Measurements from ENCODE around the gene CCDC63. TPM values are rescaled to one million over a fixed set of nuclear protein-coding genes. Genes with fewer than 3 reads are reported as not detected.

Gene CCDC63
- total and polyA plus RNA-seq, 2 of the 13 experiments (the other 11 are each of a cell fraction or from before 2014, with no cell fraction given) = not detected

- TF ChIP-seq PLSCR1 (CRISPR knock-in tag; IDR thresholded peaks at IDR 0.05; ENCODE audit: borderline replicate concordance) (no peak), ZFP37 (CRISPR knock-in tag; IDR thresholded peaks at IDR 0.05; ENCODE audit: borderline replicate concordance) (no peak), RBAK (CRISPR knock-in tag; IDR thresholded peaks at IDR 0.05) (no peak), RFXAP (CRISPR knock-in tag; IDR thresholded peaks at IDR 0.05; ENCODE audit: borderline replicate concordance) (no peak), HMGA1 (CRISPR knock-in tag; conservative IDR thresholded peaks at IDR 0.05) (no peak), ZSCAN29 (CRISPR knock-in tag; conservative IDR thresholded peaks at IDR 0.05) (no peak), SOX13 (IDR thresholded peaks at IDR 0.05) (no peak), SOX13 (CRISPR knock-in tag; conservative IDR thresholded peaks at IDR 0.05 in 1 of 2, IDR thresholded peaks at IDR 0.05 in 1 of 2) (no peak), ZNF543 (CRISPR knock-in tag; IDR thresholded peaks at IDR 0.05) (no peak), JUNB (CRISPR knock-in tag; IDR thresholded peaks at IDR 0.05; ENCODE audit: borderline replicate concordance) (no peak), ZNF839 (CRISPR knock-in tag; IDR thresholded peaks at IDR 0.05; ENCODE audit: borderline replicate concordance) (no peak), BCLAF1 (IDR thresholded peaks at IDR 0.05) (no peak), AGO2 (optimal IDR thresholded peaks at IDR 0.05; ENCODE audit: low read depth, low read length) (no peak), ZBTB14 (CRISPR knock-in tag; IDR thresholded peaks at IDR 0.05) (no peak), THYN1 (CRISPR knock-in tag; IDR thresholded peaks at IDR 0.05; ENCODE audit: borderline replicate concordance, low read depth) (no peak), DPF2 (CRISPR knock-in tag; IDR thresholded peaks at IDR 0.05; ENCODE audit: borderline replicate concordance, low read depth) (no peak), ZNF652 (CRISPR knock-in tag; IDR thresholded peaks at IDR 0.05; ENCODE audit: borderline replicate concordance, low read depth) (no peak), NCOR1 (IDR thresholded peaks at IDR 0.05; ENCODE audit: borderline replicate concordance, low read length) (no peak), ZNF17 (CRISPR knock-in tag; IDR thresholded peaks at IDR 0.05) (no peak)
- TF ChIP-seq, protein P1, sequence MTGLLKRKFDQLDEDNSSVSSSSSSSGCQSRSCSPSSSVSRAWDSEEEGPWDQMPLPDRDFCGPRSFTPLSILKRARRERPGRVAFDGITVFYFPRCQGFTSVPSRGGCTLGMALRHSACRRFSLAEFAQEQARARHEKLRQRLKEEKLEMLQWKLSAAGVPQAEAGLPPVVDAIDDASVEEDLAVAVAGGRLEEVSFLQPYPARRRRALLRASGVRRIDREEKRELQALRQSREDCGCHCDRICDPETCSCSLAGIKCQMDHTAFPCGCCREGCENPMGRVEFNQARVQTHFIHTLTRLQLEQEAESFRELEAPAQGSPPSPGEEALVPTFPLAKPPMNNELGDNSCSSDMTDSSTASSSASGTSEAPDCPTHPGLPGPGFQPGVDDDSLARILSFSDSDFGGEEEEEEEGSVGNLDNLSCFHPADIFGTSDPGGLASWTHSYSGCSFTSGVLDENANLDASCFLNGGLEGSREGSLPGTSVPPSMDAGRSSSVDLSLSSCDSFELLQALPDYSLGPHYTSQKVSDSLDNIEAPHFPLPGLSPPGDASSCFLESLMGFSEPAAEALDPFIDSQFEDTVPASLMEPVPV (CRISPR knock-in tag; IDR thresholded peaks at IDR 0.05) = no peak
- Histone ChIP-seq H3K4me1 (ENCODE audit: insufficient read depth, low read length) (peaks cover 5% of the 10 kb centered on the region; the same call in 1 of the 2 replicates), H3K27me3 (ENCODE audit: control insufficient read depth in 1 of 2, insufficient read depth in 2 of 2, low read length in 2 of 2) (peaks cover 0 to 5% of the 10 kb centered on the region in 2 experiments; a peak in 2 of 5 replicates), H3K4me2 (ENCODE audit: low read depth, low read length) (no peak overlapping the region), H3K79me2 (ENCODE audit: insufficient read depth, low read length) (no peaks in the 10 kb centered on the region), H2AFZ (ENCODE audit: low read length) (no peak overlapping the region), H3K36me3 (replicated peaks in 1 of 2; ENCODE audit: control insufficient read depth in 1 of 2, insufficient read depth in 2 of 2, low read length in 2 of 2) (no peaks in the 10 kb centered on the region), H3K4me3 (replicated peaks in 1 of 3; ENCODE audit: insufficient read depth in 1 of 3, low read depth in 2 of 3, low read length in 3 of 3) (no peak overlapping the region), H3K27ac (ENCODE audit: extremely low read length, insufficient read depth, low read length) (no peak overlapping the region), H3K9ac (ENCODE audit: insufficient read depth, low read depth, low read length) (no peak overlapping the region), H3K9me3 (ENCODE audit: low read length) (no peaks in the 10 kb centered on the region), H4K20me1 (ENCODE audit: insufficient read depth, low read length) (no peaks in the 10 kb centered on the region)
- in situ Hi-C loops (cut with HindIII; ENCODE audit: extremely low pct_ligation_motif_present, low pct_unique_long_range_greater_than_20kb) = no loop called here
- DNase-seq (ENCODE audit: low spot score) = no peak
- ChIA-PET POLR2A (no interaction called here), CTCF (ENCODE audit: low intra/inter-chr PET ratio, low total read pairs) (no interaction called here)
- intact Hi-C loops (cut with micrococcal nuclease; ENCODE audit: unreplicated experiment) = no loop called here
- BruUV-seq (replicated peaks) = no TSS peak
- no peak for ATAC-seq
- FAIRE-seq = no peak
- 61% methylated on average over 6 of the region's 6 CpGs for WGBS (ENCODE audit: low lambda C conversion rate)
Observed at GRCh38 chr12:110865521-110865920, 18.7 kb downstream of the CCDC63 start.

Data from HepG2 (cell line).